HG02870 (cell line): ENCODE data around the gene ZNF28.
"Not testable (repeated sequence)": the region's sequence is repeated elsewhere in the genome, so short reads cannot be mapped to it uniquely, and the experiment has no call there.

Experiments
- ATAC-seq: cut with Tn5 transposase; IDR thresholded peaks from one replicate; pipeline ENCODE4 v1.9.1; 2021; ENCODE audit warnings: mild to moderate bottlenecking, moderate library complexity; ENCODE audit not compliant: unreplicated experiment

ZNF28 gene

GRCh38 chr19:52782864-52783263 is 38.6 kb downstream of the ZNF28 start:
- not testable (repeated sequence) for ATAC-seq

DNA sequence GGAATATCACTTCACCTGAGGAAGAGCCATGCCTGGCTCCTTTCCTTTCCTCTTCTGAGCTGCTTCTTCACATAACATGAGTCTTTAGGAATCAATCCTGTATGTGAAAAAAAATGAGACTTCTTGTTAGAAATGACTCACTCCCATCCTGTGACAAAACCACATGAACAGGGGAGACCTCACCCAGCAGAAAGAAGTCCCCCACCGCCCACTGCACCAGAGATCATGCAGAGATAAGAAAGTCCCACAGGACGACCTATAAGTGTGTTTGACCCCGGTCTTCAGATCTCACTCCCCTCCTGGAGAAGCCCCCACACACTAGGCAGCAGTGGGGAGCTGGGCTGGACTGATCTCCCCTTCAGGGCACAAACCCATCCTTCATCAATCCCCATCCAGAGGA is 42.6 kb downstream of the ZNF28 start:
- ATAC-seq, result no peak

- ATAC-seq, result not testable (repeated sequence)
Observed at GRCh38 chr19:52756447-52756846, 65.0 kb downstream of the ZNF28 start.

DNA sequence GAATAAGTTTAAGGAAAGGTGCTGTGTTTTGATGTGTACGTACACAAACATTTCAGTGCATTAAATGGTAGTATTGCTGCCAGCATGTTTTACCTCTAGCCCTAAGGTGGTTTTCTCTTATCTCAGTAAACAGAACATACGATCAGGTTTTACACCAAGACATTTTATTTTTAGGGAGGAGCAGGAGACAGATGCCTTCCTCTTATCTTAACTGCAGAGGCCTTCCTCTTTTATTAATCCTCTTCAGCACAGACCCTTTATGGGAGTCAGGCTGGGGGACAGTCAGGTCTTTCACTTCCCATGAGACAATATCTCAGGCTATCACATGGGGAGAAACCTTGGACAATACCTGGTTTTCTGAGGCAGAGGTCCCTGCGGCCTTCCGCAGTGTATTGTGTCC is 71.7 kb downstream of the ZNF28 start:
- ATAC-seq, result no peak

DNA sequence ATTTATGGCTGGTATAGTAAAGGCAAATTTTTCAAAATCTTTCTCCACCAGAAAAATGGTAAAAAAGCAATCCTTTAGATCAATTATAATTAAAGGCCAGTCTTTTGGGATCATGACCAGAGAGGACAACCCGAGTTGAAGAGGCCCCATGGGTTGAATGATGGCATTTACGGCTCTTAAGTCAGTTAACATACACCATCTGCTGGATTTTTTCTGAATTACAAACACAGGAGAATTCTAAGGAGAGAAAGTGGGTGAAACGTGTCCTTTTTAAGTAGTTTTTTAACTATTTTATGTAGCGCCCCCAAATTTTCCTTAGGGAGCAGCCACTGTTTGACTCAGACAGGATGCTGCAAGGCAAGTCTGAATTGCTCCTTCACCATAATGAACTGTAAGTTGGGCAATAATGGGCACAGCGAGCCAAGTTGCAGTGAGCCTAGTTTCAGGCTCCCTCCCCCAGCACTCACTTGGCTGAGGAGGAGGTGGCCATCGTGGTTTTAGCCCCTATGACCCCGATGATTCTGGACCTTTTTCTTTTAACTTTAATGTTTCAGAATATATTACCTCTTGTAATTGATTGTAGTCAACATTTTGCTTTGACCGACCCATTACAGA is 73.0 kb downstream of the ZNF28 start:
- no peak for ATAC-seq
